Panc1 (cell line): ENCODE data around the gene PPEF1. TPM values are rescaled to one million over a fixed set of nuclear protein-coding genes. Genes with fewer than 3 reads are reported as not detected.
"Not testable (repeated sequence)": the region's sequence is repeated elsewhere in the genome, so short reads cannot be mapped to it uniquely, and the experiment has no call there.

Source experiments
- ATAC-seq: fragments of 200-7000 bp; cut with Tn5 transposase; 2 replicates; pipeline ENCODE4 v1.9.1; 2020; ENCODE audit warnings: mild to moderate bottlenecking, moderate library complexity
- BruUV-seq: library from RNA; stranded (reverse); fragments of 400-500 nt; replicated peaks from 2 replicates; lab custom pipeline; 2021; lab: Mats Ljungman, UMichigan
- CTCF ChIA-PET: fragments of 300-600 bp; sonication (Branson Sonifier 250); formaldehyde crosslinking; loops from one replicate; lab custom pipeline; 2022; ENCODE audit warnings: antibody characterized with exemption; lab: Charles Lee
- POLR2A ChIA-PET: fragments of 300-600 bp; sonication (Branson Sonifier 250); formaldehyde crosslinking; loops from one replicate; lab custom pipeline; 2022; ENCODE audit warnings: antibody characterized with exemption; lab: Charles Lee
- DNase-seq: peaks from one replicate; pipeline ENCODE4 v3.0.0-alpha.2; 2010; ENCODE audit warnings: low read depth, low spot score
- H3K27ac ChIP-seq: 2 replicates; pipeline ENCODE4 v1.5.1; 2011; ENCODE audit warnings: mild to moderate bottlenecking, low read length, inconsistent platforms
- H3K27me3 ChIP-seq: fragments of 200-500 bp; sonication (Bioruptor generic); 2 replicates; pipeline ENCODE4 v1.6.0; 2014; ENCODE audit warnings: low read length, inconsistent platforms; ENCODE audit not compliant: control insufficient read depth, insufficient read depth
- H3K36me3 ChIP-seq: fragments of 200-500 bp; sonication (Bioruptor generic); 2 replicates; pipeline ENCODE4 v1.5.1; 2014; ENCODE audit warnings: inconsistent platforms, mild to moderate bottlenecking, low read length, moderate library complexity; ENCODE audit not compliant: control insufficient read depth, insufficient read depth
- H3K4me1 ChIP-seq: 2 replicates; pipeline ENCODE4 v1.5.1; 2011; ENCODE audit warnings: inconsistent platforms, mild to moderate bottlenecking, low read length, moderate library complexity; ENCODE audit not compliant: control insufficient read depth, insufficient read depth
- H3K4me3 ChIP-seq, 2 experiments: 2 replicates each; pipeline ENCODE4 v1.5.1; 2011 to 2012; ENCODE audit warnings: low read depth in 2 of 2, low read length in 2 of 2, mild to moderate bottlenecking in 2 of 2, inconsistent platforms in 1 of 2, moderate library complexity in 1 of 2
- H3K9me3 ChIP-seq: fragments of 200-500 bp; sonication (Bioruptor generic); 2 replicates; pipeline ENCODE4 v1.5.1; 2014; ENCODE audit warnings: low read depth, mild to moderate bottlenecking, inconsistent platforms, low read length, moderate library complexity; ENCODE audit not compliant: control insufficient read depth, insufficient read depth
- CTCF ChIP-seq: fragments of 450-650 bp; IDR thresholded peaks from 2 replicates; pipeline ENCODE4 v1.5.1; 2017; ENCODE audit warnings: mild to moderate bottlenecking
- POLR2AphosphoS5 ChIP-seq: IDR thresholded peaks from 2 replicates; pipeline ENCODE4 v1.6.1; 2012; ENCODE audit warnings: mild to moderate bottlenecking, low read depth, low read length, moderate library complexity
- REST ChIP-seq, 2 experiments: IDR thresholded peaks; 2 replicates each; pipeline ENCODE4 v1.6.1; 2011 to 2012; ENCODE audit warnings: low read depth in 2 of 2, control low read depth in 1 of 2, low read length in 1 of 2, mild to moderate bottlenecking in 1 of 2, moderate library complexity in 1 of 2; ENCODE audit not compliant: insufficient read depth in 1 of 2
- SIN3A ChIP-seq: IDR thresholded peaks from 2 replicates; pipeline ENCODE4 v1.6.1; 2012; ENCODE audit warnings: low read depth, mild to moderate bottlenecking, low read length, moderate library complexity, borderline replicate concordance; ENCODE audit not compliant: insufficient read depth
- TCF7L2 ChIP-seq: IDR thresholded peaks from 2 replicates; pipeline ENCODE4 v1.6.1; 2011; ENCODE audit warnings: mild to moderate bottlenecking, low read depth, low read length, inconsistent platforms
- in situ Hi-C: cut with HindIII; loops from 2 replicates; pipeline ENCODE4 v1.10.0; 2016; ENCODE audit warnings: low sequenced_read_pairs, low pct_unique_long_range_greater_than_20kb
- intact Hi-C: fragments of 100-400 bp; cut with micrococcal nuclease; formaldehyde crosslinking; loops from one replicate; pipeline ENCODE4 v1.10.0; 2022; ENCODE audit not compliant: unreplicated experiment
- total RNA-seq: library from RNA; stranded (reverse); gene quantifications from one replicate; pipeline ENCODE4 v1.2.1, GENCODE V29; 2021; ENCODE audit not compliant: unreplicated experiment

PPEF1 gene
- total RNA-seq, 1 experiment from 2014 or later = not detected

- no TSS peak for BruUV-seq
- Histone ChIP-seq H3K27me3 (no peaks in the 10 kb centered on the region), H3K4me1 (no peaks in the 10 kb centered on the region), H3K27ac (no peak overlapping the region), H3K9me3 (no peaks in the 10 kb centered on the region), H3K4me3 (no peak overlapping the region), H3K36me3 (no peaks in the 10 kb centered on the region)
- intact Hi-C loops (no loop called here), in situ Hi-C loops (no loop called here)
- ChIA-PET POLR2A (no interaction called here), CTCF (no interaction called here)
- TF ChIP-seq CTCF (no peak), TCF7L2 (no peak), SIN3A (no peak), REST (IDR thresholded peaks at IDR 0.05; ENCODE audit: insufficient read depth in 1 of 2, low read depth in 2 of 2, low read length in 1 of 2) (no peak), POLR2AphosphoS5 (no peak)
- DNase-seq = no peak
- ATAC-seq = no peak
Measured at GRCh38 chrX:18828832-18829404, 121.5 kb downstream of the PPEF1 start.

GRCh38 chrX:18833071-18833731 is 125.8 kb downstream of the PPEF1 start:
- DNase-seq (no peak), ATAC-seq (no peak)
- intact Hi-C loops (no loop called here), in situ Hi-C loops (no loop called here)
- H3K27ac ChIP-seq = no peak overlapping the region
- BruUV-seq = no TSS peak
- no peak for TF ChIP-seq CTCF
- TF ChIP-seq REST (IDR thresholded peaks at IDR 0.05; ENCODE audit: insufficient read depth in 1 of 2, low read depth in 2 of 2, low read length in 1 of 2) = no peak
- no peak for TF ChIP-seq TCF7L2
- TF ChIP-seq POLR2AphosphoS5 = no peak
- no peak for TF ChIP-seq SIN3A
- H3K36me3 ChIP-seq = no peaks in the 10 kb centered on the region
- ChIA-PET CTCF (no interaction called here), POLR2A (no interaction called here)
- H3K4me3 ChIP-seq = no peak overlapping the region
- H3K4me1 ChIP-seq = no peaks in the 10 kb centered on the region
- no peaks in the 10 kb centered on the region for H3K9me3 ChIP-seq
- no peaks in the 10 kb centered on the region for H3K27me3 ChIP-seq

GRCh38 chrX:18847901-18848300 is 140.5 kb downstream of the PPEF1 start:
- CTCF ChIA-PET, ATAC-seq, BruUV-seq, H3K9me3 ChIP-seq, intact Hi-C loops, DNase-seq, POLR2A ChIA-PET, in situ Hi-C loops, H3K4me1 ChIP-seq, H3K4me3 ChIP-seq, H3K27ac ChIP-seq, H3K27me3 ChIP-seq, H3K36me3 ChIP-seq: not testable (repeated sequence)
